H1 (cell line): ENCODE data around the gene RNF135.
"Not testable (repeated sequence)": the region's sequence is repeated elsewhere in the genome, so short reads cannot be mapped to it uniquely, and the experiment has no call there.

Experiments used
- ATF2 ChIP-seq: IDR thresholded peaks from 2 replicates; pipeline ENCODE4 v1.6.1; 2012; ENCODE audit warnings: low read length, inconsistent platforms
- CEBPB ChIP-seq: IDR thresholded peaks from 2 replicates; pipeline ENCODE4 v1.6.1; 2012; ENCODE audit warnings: low read depth, low read length
- CHD2 ChIP-seq: IDR thresholded peaks from 2 replicates; pipeline ENCODE4 v1.6.1; 2012; ENCODE audit warnings: low read length, improper control_type of control experiment
- CREB1 ChIP-seq: IDR thresholded peaks from 2 replicates; pipeline ENCODE4 v1.6.1; 2012; ENCODE audit warnings: inconsistent platforms
- CTCF ChIP-seq, 3 experiments: IDR thresholded peaks; 1 replicate in 2 of 3; 2 replicates in 1 of 3; pipeline versions ENCODE4 v1.5.1 to v1.6.1; 2011; ENCODE audit warnings: low read length in 3 of 3, mild to moderate bottlenecking in 3 of 3, inconsistent platforms in 2 of 3, low read depth in 1 of 3, moderate library complexity in 1 of 3; ENCODE audit not compliant: insufficient read depth in 1 of 3; ENCODE audit errors: control extremely low read depth in 1 of 3
- EZH2 ChIP-seq: fragments of 200-600 bp; sonication (generic); IDR thresholded peaks from 2 replicates; pipeline ENCODE4 v1.7.1; 2012; ENCODE audit warnings: low read depth, mild to moderate bottlenecking, moderate library complexity, low read length, inconsistent platforms; ENCODE audit not compliant: severe bottlenecking
- FOSL1 ChIP-seq: IDR thresholded peaks from 2 replicates; pipeline ENCODE4 v1.6.1; 2011; ENCODE audit warnings: mild to moderate bottlenecking, low read depth, low read length, moderate library complexity; ENCODE audit not compliant: insufficient read depth
- NRF1 ChIP-seq: IDR thresholded peaks from 2 replicates; pipeline ENCODE4 v1.6.1; 2011; ENCODE audit warnings: mild to moderate bottlenecking, low read depth, low read length, improper control_type of control experiment
- SP1 ChIP-seq: IDR thresholded peaks from 2 replicates; pipeline ENCODE4 v1.6.1; 2011; ENCODE audit warnings: low read depth, low read length
- TAF1 ChIP-seq: IDR thresholded peaks from 2 replicates; pipeline ENCODE4 v1.6.1; 2011; ENCODE audit warnings: mild to moderate bottlenecking, low read depth, low read length
- TCF12 ChIP-seq: IDR thresholded peaks from 2 replicates; pipeline ENCODE4 v1.6.1; 2011; ENCODE audit warnings: low read depth, mild to moderate bottlenecking, low read length
- TEAD4 ChIP-seq: IDR thresholded peaks from 2 replicates; pipeline ENCODE4 v1.6.1; 2012; ENCODE audit warnings: low read depth, low read length, inconsistent platforms, mixed read lengths
- USF2 ChIP-seq: IDR thresholded peaks from 2 replicates; pipeline ENCODE4 v1.6.1; 2011; ENCODE audit warnings: low read length, improper control_type of control experiment

GRCh38 chr17:31009042-31009702 lies 38.3 kb downstream of the RNF135 start:
- not testable (repeated sequence) for TF ChIP-seq EZH2; CTCF (IDR thresholded peaks at IDR 0.05; ENCODE audit: control extremely low read depth in 1 of 3, insufficient read depth in 1 of 3, low read depth in 1 of 3, low read length in 3 of 3); TEAD4; CEBPB; TAF1; USF2; NRF1; TCF12; SP1; CHD2; FOSL1; CREB1; ATF2
